T-cell (primary cell): ENCODE results near the gene XRRA1. TPM values are rescaled to one million over a fixed set of nuclear protein-coding genes. Genes with fewer than 3 reads are reported as not detected.
A peak's percentile ranks its signal among the peaks of the same experiment; 100 is the strongest.

Experiments
- ATAC-seq, 4 experiments: fragments of 200-7000 bp in 3 of 4; fragments of 150-1000 bp in 1 of 4; cut with Tn5 transposase; replicated peaks in 1 of 4; 1 replicate in 3 of 4; 2 replicates in 1 of 4; pipeline ENCODE4 v1.10.0; 2021; ENCODE audit warnings: moderate library complexity in 3 of 4, mild to moderate bottlenecking in 2 of 4, moderate number of reproducible peaks in 1 of 4
- CTCF ChIA-PET, 2 donors: fragments of 300-600 bp; sonication (Branson Sonifier 250); formaldehyde crosslinking; loops; one replicate each; lab custom pipeline; 2022; ENCODE audit warnings: antibody characterized with exemption in 2 of 2; lab: Charles Lee
- POLR2A ChIA-PET, 2 donors: fragments of 300-600 bp; sonication (Branson Sonifier 250); formaldehyde crosslinking; loops; one replicate each; lab custom pipeline; 2022; ENCODE audit warnings: antibody characterized with exemption in 2 of 2; lab: Charles Lee
- DNase-seq, 35 experiments: peaks; one replicate each; pipeline versions ENCODE4 v3.0.0 to v3.0.0-alpha.2; 2013 to 2023
- H3K27ac ChIP-seq: one replicate; pipeline ENCODE4 v1.5.1; 2013; ENCODE audit warnings: low read length
- H3K27me3 ChIP-seq, 2 experiments: replicated peaks in 1 of 2; 1 replicate in 1 of 2; 2 replicates in 1 of 2; pipeline versions ENCODE4 v1.6.1 to v1.7.0; 2013; ENCODE audit warnings: low read length in 1 of 2, mixed read lengths in 1 of 2; ENCODE audit not compliant: control insufficient read depth in 2 of 2, insufficient read depth in 2 of 2; ENCODE audit errors: extremely low read depth in 1 of 2
- H3K36me3 ChIP-seq, 2 donors: 1 replicate in 1 of 2; 2 replicates in 1 of 2; pipeline versions ENCODE4 v1.6.1 to v1.7.0; 2013; ENCODE audit warnings: low read length in 1 of 2; ENCODE audit not compliant: control insufficient read depth in 2 of 2, insufficient read depth in 1 of 2; ENCODE audit errors: extremely low read depth in 1 of 2
- H3K4me1 ChIP-seq, 2 experiments: 1 replicate in 1 of 2; 2 replicates in 1 of 2; pipeline versions ENCODE4 v1.6.1 to v1.7.0; 2013; ENCODE audit warnings: low read length in 2 of 2, mixed read lengths in 1 of 2; ENCODE audit not compliant: insufficient read depth in 2 of 2, control insufficient read depth in 1 of 2; ENCODE audit errors: extremely low read depth in 1 of 2
- H3K4me3 ChIP-seq, 2 donors: 1 replicate in 1 of 2; 2 replicates in 1 of 2; pipeline versions ENCODE4 v1.5.1 to v1.7.0; 2013; ENCODE audit warnings: mild to moderate bottlenecking in 2 of 2, low read length in 1 of 2, moderate library complexity in 1 of 2; ENCODE audit not compliant: control insufficient read depth in 1 of 2; ENCODE audit errors: extremely low read depth in 1 of 2
- H3K9me3 ChIP-seq: 2 replicates; pipeline ENCODE4 v1.7.0; 2013
- H3K27ac Mint-ChIP-seq, 2 donors: one replicate each; pipeline ENCODE4 v1.8.0; 2020 to 2021; ENCODE audit warnings: mild to moderate bottlenecking in 2 of 2, mixed read lengths in 2 of 2
- H3K27me3 Mint-ChIP-seq, 2 donors: one replicate each; pipeline ENCODE4 v1.8.0; 2021 to 2022; ENCODE audit warnings: mixed read lengths in 2 of 2
- H3K36me3 Mint-ChIP-seq: one replicate; pipeline ENCODE4 v1.8.0; 2021; ENCODE audit warnings: mixed read lengths
- H3K4me1 Mint-ChIP-seq, 3 donors: one replicate each; pipeline ENCODE4 v1.8.0; 2020 to 2022; ENCODE audit warnings: mixed read lengths in 3 of 3, mild to moderate bottlenecking in 1 of 3
- H3K4me3 Mint-ChIP-seq, 3 donors: one replicate each; pipeline ENCODE4 v1.8.0; 2020 to 2022; ENCODE audit warnings: mild to moderate bottlenecking in 3 of 3, mixed read lengths in 3 of 3, moderate library complexity in 3 of 3
- H3K9me3 Mint-ChIP-seq, 3 donors: one replicate each; pipeline ENCODE4 v1.8.0; 2020 to 2022; ENCODE audit warnings: mixed read lengths in 3 of 3
- WGBS: methylation state at CpG from one replicate; pipeline ENCODE4 v1.1.5; 2013; ENCODE audit warnings: missing lambda C conversion rate; ENCODE audit not compliant: insufficient coverage; 5-methylcytosine and 5-hydroxymethylcytosine counted together
- total RNA-seq, 35 experiments: library from RNA in 6 of 35; stranded (reverse) in 6 of 35; fragments of 120-200 nt in 1 of 35; gene quantifications; one replicate each; pipeline versions ENCODE4 v1.2.1 to v1.2.4 and lab custom pipeline; 2013 to 2026

XRRA1 gene
- total RNA-seq, 5 donors from 2014 or later (not counting 1 experiment from before 2014, with no cell fraction given): 12.6 to 27.7 (median 14.6) TPM

DNA sequence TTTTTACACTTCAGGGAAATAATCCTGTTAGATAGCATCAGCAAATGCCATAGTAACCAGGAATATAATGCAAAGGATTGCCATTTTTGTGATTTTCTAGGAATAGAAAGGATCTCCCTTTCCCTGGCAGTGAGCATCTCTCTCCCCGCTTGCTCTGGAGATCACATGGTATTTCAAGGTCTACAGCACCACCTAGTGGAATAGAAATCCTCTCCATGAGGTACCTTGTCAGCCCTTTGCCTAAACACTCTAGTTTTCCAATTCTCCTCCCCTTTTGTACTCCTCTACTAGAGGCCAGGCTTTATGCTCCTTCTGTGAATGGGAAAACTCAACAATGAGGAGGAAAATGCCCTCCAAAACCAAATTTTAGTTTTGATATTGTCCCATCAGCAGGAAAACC, 78.4 kb downstream of the XRRA1 start:
- POLR2A ChIA-PET: no interaction called here
- no peak for ATAC-seq
- peaks cover 35 to 73% (median 61%) of the 10 kb centered on the region in 3 donors for H3K9me3 Mint-ChIP-seq
- H3K27ac Mint-ChIP-seq: no peak overlapping the region
- H3K4me1 ChIP-seq: no peaks in the 10 kb centered on the region
- no peak overlapping the region for H3K4me3 ChIP-seq
- no peaks in the 10 kb centered on the region for H3K27me3 ChIP-seq
- H3K36me3 ChIP-seq: peaks cover 13 to 22% of the 10 kb centered on the region in 2 donors
- DNase-seq: peak in 1 of 35 experiments; percentile 40
- peaks cover 90% of the 10 kb centered on the region for H3K36me3 Mint-ChIP-seq
- H3K4me1 Mint-ChIP-seq: no peaks in the 10 kb centered on the region
- H3K27ac ChIP-seq: no peak overlapping the region
- no CpG with 5 or more reads among the region's 1 CpG for WGBS
- no peaks in the 10 kb centered on the region for H3K27me3 Mint-ChIP-seq
- CTCF ChIA-PET: interaction anchor here in 1 of 2 donors (2.5 kb wide), 1 partner anchor 168 kb away, joined by 9 read pairs; no protein-coding TSS in a partner anchor
- H3K9me3 ChIP-seq: peaks cover 5% of the 10 kb centered on the region
- H3K4me3 Mint-ChIP-seq: no peak overlapping the region

DNA sequence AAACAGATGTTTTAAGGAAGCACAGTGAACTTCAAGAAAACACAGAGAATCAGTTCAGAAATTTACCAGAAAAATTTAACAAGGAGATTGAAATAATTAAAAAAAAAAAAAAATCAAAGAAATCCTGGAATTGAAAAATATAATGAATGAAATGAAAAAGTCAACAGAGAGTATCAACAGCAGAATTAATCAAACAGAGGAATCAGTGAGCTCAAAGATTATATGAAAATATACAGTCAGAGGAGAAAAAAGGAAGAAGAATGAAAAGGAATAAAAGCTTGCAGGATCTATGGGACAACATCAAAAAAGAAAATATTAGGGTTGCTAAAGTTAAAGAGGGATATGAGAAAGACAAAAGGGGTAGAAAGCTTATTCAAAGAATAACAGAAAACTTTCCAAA, 82.3 kb downstream of the XRRA1 start:
- Mint-ChIP-seq H3K9me3 (peaks cover 35 to 68% (median 63%) of the 10 kb centered on the region in 3 donors), H3K27me3 (no peaks in the 10 kb centered on the region), H3K36me3 (peaks cover 96% of the 10 kb centered on the region), H3K4me3 (no peak overlapping the region), H3K27ac (no peak overlapping the region), H3K4me1 (no peaks in the 10 kb centered on the region)
- H3K27ac ChIP-seq: no peak overlapping the region
- ATAC-seq (no peak), DNase-seq (no peak)
- no peak overlapping the region for H3K4me3 ChIP-seq
- H3K9me3 ChIP-seq: peaks cover 5% of the 10 kb centered on the region
- no peaks in the 10 kb centered on the region for H3K4me1 ChIP-seq
- POLR2A ChIA-PET: interaction anchor here in 1 of 2 donors (0.7 kb wide), 1 partner anchor 875 kb away, joined by 3 read pairs; no protein-coding TSS in a partner anchor
- no peaks in the 10 kb centered on the region for H3K27me3 ChIP-seq
- CTCF ChIA-PET: no interaction called here
- peaks cover 6 to 23% of the 10 kb centered on the region in 2 donors for H3K36me3 ChIP-seq

DNA sequence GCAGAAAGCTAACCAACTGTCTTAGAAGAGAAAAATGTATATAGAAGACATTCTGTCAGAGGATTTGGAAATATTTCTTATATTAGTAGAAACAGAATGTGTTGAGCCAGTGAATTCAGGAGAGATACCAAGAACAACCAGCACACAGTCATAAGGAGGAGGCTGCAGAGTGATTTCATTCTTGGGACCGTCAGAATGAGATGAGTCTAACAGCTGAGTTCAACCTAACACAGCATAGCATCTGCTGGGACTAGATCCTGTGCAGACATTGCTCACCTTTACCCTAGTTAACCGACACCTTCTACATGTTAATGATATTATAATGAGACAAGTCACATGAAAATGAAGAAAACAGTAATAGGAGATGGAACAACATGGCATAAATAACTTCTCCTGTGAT, 85.5 kb downstream of the XRRA1 start:
- H3K9me3 Mint-ChIP-seq: peaks cover 15 to 54% (median 43%) of the 10 kb centered on the region in 3 donors
- WGBS: no CpG with 5 or more reads among the region's 2 CpGs
- CTCF ChIA-PET: no interaction called here

DNA sequence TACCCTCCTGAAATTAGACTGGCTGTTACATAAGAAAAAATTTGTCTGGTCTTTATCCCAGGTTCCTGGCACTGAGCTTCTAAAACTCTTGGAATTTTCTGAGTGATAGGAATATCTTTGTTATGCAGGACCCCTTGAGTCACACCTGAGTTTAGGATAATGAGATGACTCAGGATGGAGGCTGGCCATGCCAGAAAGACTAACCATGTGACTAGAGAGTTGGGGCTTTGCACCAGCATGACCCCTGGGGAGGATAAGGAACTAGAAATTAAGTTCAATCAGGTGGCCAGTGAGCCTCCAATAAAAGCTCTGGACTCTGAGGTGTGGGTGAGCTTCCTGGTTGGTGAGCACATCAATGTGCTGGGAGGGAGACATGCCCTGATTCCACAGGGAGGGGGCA, 88.1 kb downstream of the XRRA1 start:
- H3K4me3 ChIP-seq: no peak overlapping the region
- DNase-seq (no peak), ATAC-seq (no peak)
- ChIA-PET CTCF (no interaction called here), POLR2A (no interaction called here)
- no peak overlapping the region for H3K4me3 Mint-ChIP-seq
- H3K4me1 ChIP-seq: no peaks in the 10 kb centered on the region
- H3K27me3 Mint-ChIP-seq: no peaks in the 10 kb centered on the region
- peaks cover 6 to 52% of the 10 kb centered on the region in 2 donors for H3K36me3 ChIP-seq
- no peak overlapping the region for H3K27ac Mint-ChIP-seq
- H3K27ac ChIP-seq: no peak overlapping the region
- no peaks in the 10 kb centered on the region for H3K27me3 ChIP-seq
- H3K4me1 Mint-ChIP-seq: no peaks in the 10 kb centered on the region
- H3K9me3 ChIP-seq: no peaks in the 10 kb centered on the region
- peaks cover 95% of the 10 kb centered on the region for H3K36me3 Mint-ChIP-seq
- H3K9me3 Mint-ChIP-seq: peaks cover 0 to 30% (median 22%) of the 10 kb centered on the region in 3 donors

More for the DNA sequence above, 85.5 kb downstream of the XRRA1 start:
- Histone ChIP-seq H3K9me3 (no peaks in the 10 kb centered on the region), H3K4me3 (no peak overlapping the region), H3K27me3 (no peaks in the 10 kb centered on the region), H3K27ac (no peak overlapping the region), H3K36me3 (peaks cover 6 to 46% of the 10 kb centered on the region in 2 donors), H3K4me1 (no peaks in the 10 kb centered on the region)
- no peak overlapping the region for H3K27ac Mint-ChIP-seq
- no peak for DNase-seq
- no peaks in the 10 kb centered on the region for H3K27me3 Mint-ChIP-seq
- peaks cover 96% of the 10 kb centered on the region for H3K36me3 Mint-ChIP-seq
- no peak overlapping the region for H3K4me3 Mint-ChIP-seq
- POLR2A ChIA-PET: no interaction called here
- no peaks in the 10 kb centered on the region for H3K4me1 Mint-ChIP-seq
- ATAC-seq: no peak

DNA sequence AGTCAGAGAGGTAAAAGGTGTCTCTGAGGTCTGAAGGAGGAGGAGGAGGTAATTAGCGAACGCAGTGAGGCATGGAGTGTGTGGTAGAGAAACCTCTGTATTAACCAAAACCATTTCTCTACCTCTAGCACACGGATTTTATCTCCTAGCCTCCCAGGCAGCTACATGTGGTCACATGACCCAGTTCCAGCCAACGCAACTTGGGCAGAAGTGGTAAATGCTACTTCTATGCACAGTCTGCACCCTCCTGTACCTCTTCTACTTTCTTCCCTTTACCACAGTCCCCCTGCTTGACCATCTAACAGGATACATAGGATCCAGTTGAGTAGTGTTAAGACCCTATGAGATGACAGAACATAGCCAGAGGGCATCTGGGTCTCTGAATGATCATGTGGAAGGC, 95.7 kb downstream of the XRRA1 start:
- Histone ChIP-seq H3K9me3 (no peaks in the 10 kb centered on the region), H3K36me3 (peaks cover 7 to 26% of the 10 kb centered on the region in 2 donors), H3K4me1 (no peaks in the 10 kb centered on the region), H3K27me3 (no peaks in the 10 kb centered on the region), H3K4me3 (no peak overlapping the region), H3K27ac (no peak overlapping the region)
- H3K36me3 Mint-ChIP-seq: peaks cover 76% of the 10 kb centered on the region
- H3K9me3 Mint-ChIP-seq: no peaks in the 10 kb centered on the region
- no CpG with 5 or more reads among the region's 4 CpGs for WGBS
- POLR2A ChIA-PET: no interaction called here
- no peaks in the 10 kb centered on the region for H3K27me3 Mint-ChIP-seq
- ATAC-seq: no peak
- no peak overlapping the region for H3K4me3 Mint-ChIP-seq
- peaks cover 0 to under 1% (median 0%) of the 10 kb centered on the region in 3 donors for H3K4me1 Mint-ChIP-seq
- no peak overlapping the region for H3K27ac Mint-ChIP-seq
- DNase-seq: no peak
- CTCF ChIA-PET: interaction anchor here in 1 of 2 donors (0.6 kb wide), 1 partner anchor 324 kb away, joined by 3 read pairs; no protein-coding TSS in a partner anchor

DNA sequence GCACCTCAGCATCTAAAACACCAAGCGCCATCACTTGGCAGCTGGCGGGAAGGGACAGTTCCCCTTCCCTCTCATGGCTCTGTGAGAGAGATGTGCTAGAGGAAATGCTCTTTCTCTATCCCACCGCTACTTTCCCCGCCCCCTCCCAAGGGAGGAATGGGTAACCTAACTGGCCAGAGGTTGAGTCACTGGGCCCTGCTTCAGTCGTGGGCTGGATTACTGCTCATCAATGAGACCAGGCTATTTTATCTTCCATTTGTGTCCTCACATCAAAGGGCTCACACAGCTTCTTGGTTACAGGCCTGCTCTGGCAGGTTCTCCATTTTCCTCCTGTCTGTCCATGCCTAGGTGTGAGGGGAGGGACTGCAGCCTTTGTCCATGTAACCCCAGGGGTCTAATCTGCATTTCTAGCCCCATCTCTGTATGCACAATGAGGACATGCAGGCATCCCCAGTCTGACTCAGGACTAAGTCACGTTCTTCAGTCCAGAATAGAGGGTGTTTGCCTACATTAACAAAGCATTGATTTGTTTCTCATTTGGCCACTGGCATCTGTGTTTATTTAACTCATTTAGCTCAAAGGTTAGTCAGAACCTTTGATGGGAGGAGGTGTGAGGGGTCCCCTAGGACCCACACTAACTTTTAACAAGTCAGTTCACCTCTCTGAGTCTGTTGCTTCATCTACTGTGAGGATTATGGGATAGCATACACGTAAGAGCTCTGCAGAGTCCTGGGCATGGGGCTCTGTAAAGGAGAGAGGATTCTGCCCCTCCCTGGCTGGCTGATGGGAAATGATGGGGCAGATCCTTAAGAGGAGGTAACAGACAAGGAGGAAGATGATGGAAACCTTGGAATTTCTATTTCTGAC, 99.1 kb downstream of the XRRA1 start:
- H3K27me3 ChIP-seq: no peaks in the 10 kb centered on the region
- no peak overlapping the region for H3K4me3 ChIP-seq
- no peak overlapping the region for H3K27ac ChIP-seq
- peaks cover 12 to 29% of the 10 kb centered on the region in 2 donors for H3K36me3 ChIP-seq
- no peak overlapping the region for H3K4me3 Mint-ChIP-seq
- POLR2A ChIA-PET: no interaction called here
- no peak for ATAC-seq
- H3K9me3 Mint-ChIP-seq: no peaks in the 10 kb centered on the region
- no peak overlapping the region for H3K27ac Mint-ChIP-seq
- H3K27me3 Mint-ChIP-seq: no peaks in the 10 kb centered on the region
- H3K4me1 ChIP-seq: peaks cover 2 to 6% of the 10 kb centered on the region in 2 experiments
- 85% methylated on average over 2 of the region's 7 CpGs for WGBS
- CTCF ChIA-PET: no interaction called here
- no peaks in the 10 kb centered on the region for H3K9me3 ChIP-seq
- DNase-seq: no peak
- peaks cover 75% of the 10 kb centered on the region for H3K36me3 Mint-ChIP-seq
- H3K4me1 Mint-ChIP-seq: peaks cover 15 to 21% (median 18%) of the 10 kb centered on the region in 3 donors
